Measurements from ENCODE around the gene ATF4. TPM values are rescaled to one million over a fixed set of nuclear protein-coding genes. Genes with fewer than 3 reads are reported as not detected.

Gene ATF4
- total RNA-seq, 1 donor from 2014 or later = 173 TPM

DNA sequence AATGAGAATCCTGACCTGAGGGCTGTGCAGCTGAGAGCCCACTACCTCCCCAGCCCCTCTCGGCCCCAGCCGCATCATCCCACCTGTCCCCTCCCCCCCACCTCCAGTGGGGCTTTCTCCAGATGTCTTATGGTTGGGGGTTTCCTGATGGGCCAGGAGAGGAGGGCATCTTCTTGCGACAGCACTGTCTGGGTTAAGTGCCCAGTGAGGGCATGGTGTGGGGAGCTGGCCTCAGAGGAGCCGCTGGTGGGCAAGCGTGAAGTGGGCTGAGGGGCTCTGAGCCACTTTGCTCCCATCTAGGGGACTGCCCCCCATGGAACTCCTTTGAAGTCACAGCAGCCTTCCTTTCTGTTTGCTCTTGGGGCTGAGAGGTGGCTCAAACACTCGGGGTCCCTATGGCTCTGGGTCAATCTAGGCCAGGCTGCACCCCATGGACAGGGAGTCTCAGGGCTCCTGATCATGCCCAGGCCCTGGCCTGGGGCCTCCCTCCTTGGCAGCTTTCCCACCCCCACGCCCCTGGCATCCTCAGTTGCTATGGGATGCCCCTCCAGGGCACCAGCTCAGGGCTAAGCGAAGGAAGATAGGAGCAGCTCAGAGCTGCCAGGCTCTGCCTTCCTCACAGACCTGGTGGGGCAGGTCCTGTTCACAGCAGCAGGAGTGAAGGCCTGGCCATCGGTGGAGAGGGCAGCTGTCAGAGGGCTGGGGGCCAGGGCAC is 29.2 kb upstream of the ATF4 start:
- Histone ChIP-seq H3K9me3 (no peaks in the 10 kb centered on the region), H3K36me3 (no peaks in the 10 kb centered on the region), H3K27ac (no peak overlapping the region), H3K4me3 (no peak overlapping the region), H3K4me1 (peaks cover 0 to 2% of the 10 kb centered on the region in 2 donors), H3K27me3 (no peaks in the 10 kb centered on the region)
- TF ChIP-seq, protein P1, sequence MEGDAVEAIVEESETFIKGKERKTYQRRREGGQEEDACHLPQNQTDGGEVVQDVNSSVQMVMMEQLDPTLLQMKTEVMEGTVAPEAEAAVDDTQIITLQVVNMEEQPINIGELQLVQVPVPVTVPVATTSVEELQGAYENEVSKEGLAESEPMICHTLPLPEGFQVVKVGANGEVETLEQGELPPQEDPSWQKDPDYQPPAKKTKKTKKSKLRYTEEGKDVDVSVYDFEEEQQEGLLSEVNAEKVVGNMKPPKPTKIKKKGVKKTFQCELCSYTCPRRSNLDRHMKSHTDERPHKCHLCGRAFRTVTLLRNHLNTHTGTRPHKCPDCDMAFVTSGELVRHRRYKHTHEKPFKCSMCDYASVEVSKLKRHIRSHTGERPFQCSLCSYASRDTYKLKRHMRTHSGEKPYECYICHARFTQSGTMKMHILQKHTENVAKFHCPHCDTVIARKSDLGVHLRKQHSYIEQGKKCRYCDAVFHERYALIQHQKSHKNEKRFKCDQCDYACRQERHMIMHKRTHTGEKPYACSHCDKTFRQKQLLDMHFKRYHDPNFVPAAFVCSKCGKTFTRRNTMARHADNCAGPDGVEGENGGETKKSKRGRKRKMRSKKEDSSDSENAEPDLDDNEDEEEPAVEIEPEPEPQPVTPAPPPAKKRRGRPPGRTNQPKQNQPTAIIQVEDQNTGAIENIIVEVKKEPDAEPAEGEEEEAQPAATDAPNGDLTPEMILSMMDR (IDR thresholded peaks at IDR 0.05) = no peak
- intact Hi-C loops (cut with DNase I) = no loop called here
- DNase-seq (ENCODE audit: low spot score in 2 of 2) = no peak

DNA sequence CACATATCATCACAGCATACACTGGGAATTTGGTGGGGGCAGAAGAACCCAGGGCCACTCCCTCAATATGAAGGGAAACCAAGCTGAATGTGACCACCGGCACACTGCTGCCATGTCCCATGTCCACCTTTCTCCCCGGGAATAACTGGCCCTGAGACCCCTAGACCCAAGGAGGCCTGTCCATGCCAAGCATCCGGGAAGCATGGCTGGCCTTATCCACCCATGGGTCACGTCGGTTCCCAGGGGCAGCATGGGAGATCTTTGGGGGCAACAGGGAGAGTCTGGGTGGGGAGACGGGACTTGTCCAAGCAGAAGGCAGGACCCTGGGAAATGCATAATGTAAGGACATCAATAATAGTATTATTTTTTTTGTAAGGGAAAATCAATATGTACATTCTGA is 28.7 kb upstream of the ATF4 start:
- no peak for DNase-seq (ENCODE audit: low spot score in 2 of 2)
- Histone ChIP-seq H3K9me3 (no peaks in the 10 kb centered on the region), H3K36me3 (no peaks in the 10 kb centered on the region), H3K27ac (no peak overlapping the region), H3K4me3 (no peak overlapping the region), H3K4me1 (peaks cover 0 to 2% of the 10 kb centered on the region in 2 donors), H3K27me3 (no peaks in the 10 kb centered on the region)
- intact Hi-C loops (cut with DNase I) = no loop called here
- TF ChIP-seq, protein P1 (IDR thresholded peaks at IDR 0.05) = no peak

DNA sequence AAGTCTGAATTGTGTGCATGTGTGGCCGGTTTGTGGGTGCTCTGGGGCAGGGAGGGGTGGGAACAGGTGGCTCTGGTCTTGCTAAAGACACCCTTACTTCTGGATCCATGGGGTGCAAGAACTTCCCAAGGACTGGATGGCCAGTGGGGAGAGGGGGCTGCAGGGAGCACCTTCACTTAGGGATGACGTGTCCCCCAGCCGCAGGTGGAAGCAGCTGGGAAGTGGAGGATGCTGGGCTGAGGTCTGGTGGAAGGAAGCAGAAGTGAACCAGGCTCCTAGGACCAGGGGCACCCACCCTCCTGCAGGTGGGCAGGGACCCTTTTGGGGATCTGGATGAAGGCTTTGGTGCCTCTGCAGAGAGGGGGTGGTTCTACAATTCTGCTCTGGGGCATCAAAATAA is 28.2 kb upstream of the ATF4 start:
- no peaks in the 10 kb centered on the region for H3K27me3 ChIP-seq
- no peak overlapping the region for H3K27ac ChIP-seq
- intact Hi-C loops (cut with DNase I) = no loop called here
- H3K4me1 ChIP-seq = peaks cover 0 to 2% of the 10 kb centered on the region in 2 donors
- no peaks in the 10 kb centered on the region for H3K36me3 ChIP-seq
- TF ChIP-seq, protein P1 (IDR thresholded peaks at IDR 0.05) = no peak
- DNase-seq (ENCODE audit: low spot score in 2 of 2) = no peak
- H3K9me3 ChIP-seq = no peaks in the 10 kb centered on the region
- H3K4me3 ChIP-seq = no peak overlapping the region

DNA sequence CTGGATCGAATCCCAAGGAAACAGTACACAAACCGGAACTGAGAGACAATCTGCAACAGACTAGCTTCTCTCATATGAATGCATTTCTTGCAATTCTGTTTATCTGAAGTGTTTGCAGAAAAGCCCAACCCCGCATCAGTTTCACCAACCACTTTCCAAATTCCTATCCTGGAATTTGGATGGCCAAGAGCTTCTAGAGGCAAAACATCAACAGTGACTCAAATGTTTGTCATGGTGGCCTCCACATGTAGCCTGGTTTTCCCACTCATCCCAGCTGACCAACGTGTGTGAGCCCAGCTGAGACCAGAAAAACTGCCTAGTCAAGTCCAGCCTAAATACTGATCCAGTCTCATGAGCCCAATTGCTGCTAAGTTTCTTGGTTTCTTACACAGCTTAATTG is 26.6 kb upstream of the ATF4 start:
- H3K4me1 ChIP-seq = peaks cover 0 to 2% of the 10 kb centered on the region in 2 donors
- no peaks in the 10 kb centered on the region for H3K36me3 ChIP-seq
- H3K9me3 ChIP-seq = no peaks in the 10 kb centered on the region
- intact Hi-C loops (cut with DNase I) = no loop called here
- H3K27ac ChIP-seq = no peak overlapping the region
- TF ChIP-seq, protein P1 (IDR thresholded peaks at IDR 0.05) = no peak
- no peak overlapping the region for H3K4me3 ChIP-seq
- no peak for DNase-seq (ENCODE audit: low spot score in 2 of 2)
- H3K27me3 ChIP-seq = no peaks in the 10 kb centered on the region

DNA sequence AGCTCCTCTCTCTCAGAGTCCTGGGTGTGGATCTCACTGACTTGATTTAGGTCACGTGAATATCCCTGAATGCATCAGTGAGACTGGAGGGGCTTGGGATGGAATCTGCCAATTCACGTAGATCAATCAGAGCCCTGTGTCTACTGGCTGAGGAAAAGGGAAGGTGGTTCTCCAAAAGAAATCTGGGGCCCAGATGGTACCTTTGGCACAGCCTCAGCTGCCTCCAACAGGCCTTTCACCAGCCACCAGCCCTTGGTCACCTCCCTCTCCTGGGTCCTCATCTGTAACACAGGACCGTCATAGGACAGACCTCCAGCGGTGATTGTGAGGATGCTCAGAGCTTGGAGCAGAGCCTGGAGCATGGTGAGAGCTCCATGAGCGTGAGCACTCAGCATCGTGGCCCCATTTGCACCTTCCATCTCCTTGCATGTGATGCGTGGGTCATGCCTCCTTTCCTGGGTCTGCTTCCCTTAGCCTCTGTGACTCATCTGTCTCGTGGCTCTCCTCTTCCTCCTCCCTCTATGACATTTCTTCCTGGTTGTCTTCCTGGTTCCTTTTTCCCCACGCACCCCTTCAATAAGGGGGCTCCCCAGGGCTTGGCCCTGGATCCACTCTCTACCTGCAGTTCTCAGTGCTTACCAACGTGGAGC is 25.8 kb upstream of the ATF4 start:
- no peak overlapping the region for H3K27ac ChIP-seq
- no peak overlapping the region for H3K4me3 ChIP-seq
- peaks cover 0 to 2% of the 10 kb centered on the region in 2 donors for H3K4me1 ChIP-seq
- intact Hi-C loops (cut with DNase I) = loop anchor here (5.0 kb wide), 1 partner anchor 38 kb away; the partner anchor contains the start of gene RPS19BP1
- H3K9me3 ChIP-seq = no peaks in the 10 kb centered on the region
- TF ChIP-seq, protein P1 (IDR thresholded peaks at IDR 0.05) = no peak
- no peak for DNase-seq (ENCODE audit: low spot score in 2 of 2)
- H3K27me3 ChIP-seq = no peaks in the 10 kb centered on the region
- no peaks in the 10 kb centered on the region for H3K36me3 ChIP-seq
